GM18505 (cell line): ENCODE data around the gene CBFA2T2.
A peak's percentile ranks its signal among the peaks of the same experiment; 100 is the strongest.
"Not testable (repeated sequence)": the region's sequence is repeated elsewhere in the genome, so short reads cannot be mapped to it uniquely, and the experiment has no call there.

Source experiments
- ATAC-seq: cut with Tn5 transposase; IDR thresholded peaks from one replicate; pipeline ENCODE4 v1.9.1; 2021; ENCODE audit not compliant: unreplicated experiment
- POLR2A ChIP-seq: IDR thresholded peaks from 4 replicates; pipeline ENCODE4 v1.6.1; 2011; ENCODE audit warnings: borderline replicate concordance; ENCODE audit not compliant: insufficient read depth, insufficient read length; ENCODE audit errors: extremely low read depth

CBFA2T2 gene

DNA sequence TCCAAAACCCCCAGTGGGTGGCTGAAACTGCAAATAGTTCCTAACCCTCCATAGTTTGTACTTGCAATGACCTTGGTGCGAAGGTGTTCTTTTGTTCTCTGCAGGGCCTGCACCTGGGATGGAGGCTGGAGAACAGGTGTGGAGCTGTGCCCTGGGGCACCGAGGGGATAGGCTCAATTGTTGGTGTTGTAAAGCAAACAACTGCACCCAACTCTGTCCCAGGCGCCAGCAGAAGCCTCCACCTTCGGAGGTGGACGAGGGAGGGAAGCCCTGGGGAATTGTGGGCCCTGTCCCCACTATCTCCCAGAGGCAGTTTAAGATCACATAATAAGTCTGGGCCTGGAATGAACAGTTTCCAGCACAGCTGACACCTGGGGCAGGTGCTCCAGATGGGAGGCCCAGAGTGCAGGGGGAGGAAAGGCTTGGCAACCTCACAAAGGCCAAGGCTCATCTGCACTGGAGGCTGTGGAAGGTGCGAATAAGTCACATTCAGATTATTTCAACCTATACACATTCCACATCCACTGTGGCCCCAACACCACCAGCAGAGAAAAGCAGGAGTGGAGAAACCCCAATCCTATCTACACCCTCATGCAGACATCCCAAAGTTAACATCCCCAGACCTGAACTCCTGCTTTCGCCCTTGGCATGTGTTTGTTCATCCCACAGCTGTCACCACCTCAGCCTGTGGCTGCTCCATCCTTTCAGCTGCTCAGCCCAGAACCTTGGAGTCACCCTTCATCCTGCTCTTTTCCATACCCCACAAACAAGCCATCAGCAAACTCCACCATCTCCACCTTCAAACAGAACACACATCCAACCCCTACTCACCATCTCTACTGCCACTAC lies 12.3 kb upstream of the CBFA2T2 start:
- no peak for ATAC-seq
- no peak for TF ChIP-seq POLR2A

DNA sequence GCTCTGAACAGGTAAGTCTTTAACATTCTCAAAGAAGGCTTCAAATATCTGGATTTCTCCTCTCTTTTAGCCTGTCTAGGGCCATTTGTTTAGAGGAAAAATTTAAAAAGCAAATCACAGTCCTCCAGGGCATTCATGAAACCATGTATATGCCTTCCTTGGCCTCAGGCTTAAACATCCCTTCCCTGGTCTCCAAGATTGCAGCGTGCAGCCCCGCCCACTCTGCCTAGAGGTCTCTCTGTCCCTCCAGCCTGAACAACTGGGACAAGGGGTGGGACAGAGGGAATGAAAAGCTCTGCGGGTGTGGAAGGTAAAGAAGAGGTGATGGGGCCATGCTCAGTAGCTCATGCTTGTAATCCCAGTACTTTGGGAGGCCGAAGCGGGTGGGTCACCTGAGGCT lies 9.8 kb upstream of the CBFA2T2 start:
- ATAC-seq, result no peak
- no peak for TF ChIP-seq POLR2A

DNA sequence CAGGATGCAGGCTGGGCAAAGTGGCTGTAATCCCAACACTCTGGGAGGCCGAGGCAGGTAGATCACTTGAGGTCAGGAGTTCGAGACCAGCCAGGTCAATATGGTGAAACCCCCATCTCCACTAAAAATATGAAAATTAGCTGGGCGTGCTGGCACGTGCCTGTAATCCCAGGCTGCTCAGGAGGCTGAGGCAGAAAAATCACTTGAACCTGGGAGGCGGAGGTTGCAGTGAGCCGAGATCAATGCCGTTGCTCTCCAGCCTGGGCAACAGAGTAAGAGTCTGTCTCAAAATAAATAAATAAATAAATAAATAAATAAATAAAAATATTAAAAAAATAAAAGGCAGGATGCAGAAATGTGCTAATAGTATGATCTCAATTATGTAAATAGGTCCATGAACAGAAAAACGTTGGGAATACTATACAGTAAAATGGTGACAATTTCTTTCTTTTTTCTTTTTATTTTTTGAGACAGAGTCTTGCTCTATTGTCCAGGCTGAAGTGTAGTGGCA lies 8.4 kb upstream of the CBFA2T2 start:
- TF ChIP-seq POLR2A, result no peak
- no peak for ATAC-seq

DNA sequence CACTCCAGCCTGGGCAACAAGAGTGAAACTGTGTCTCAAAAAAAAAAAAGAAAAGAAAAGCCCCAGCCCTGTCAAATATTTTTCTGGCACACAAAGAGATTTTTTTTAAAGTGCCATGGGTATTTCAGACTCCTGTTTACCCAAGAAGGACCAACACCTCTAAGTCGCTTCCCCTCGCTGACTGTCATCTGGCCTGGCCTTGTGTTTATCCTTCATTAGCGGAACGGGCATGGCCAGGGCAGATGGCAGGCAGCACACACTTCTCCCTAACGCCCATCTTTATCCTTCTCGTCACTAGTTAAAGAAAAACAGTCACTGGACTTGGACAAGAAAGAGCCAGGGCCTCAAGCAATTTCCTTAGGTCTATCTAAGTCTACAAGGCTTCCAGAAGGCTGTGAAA lies 7.3 kb upstream of the CBFA2T2 start:
- ATAC-seq, result no peak
- TF ChIP-seq POLR2A, result no peak

DNA sequence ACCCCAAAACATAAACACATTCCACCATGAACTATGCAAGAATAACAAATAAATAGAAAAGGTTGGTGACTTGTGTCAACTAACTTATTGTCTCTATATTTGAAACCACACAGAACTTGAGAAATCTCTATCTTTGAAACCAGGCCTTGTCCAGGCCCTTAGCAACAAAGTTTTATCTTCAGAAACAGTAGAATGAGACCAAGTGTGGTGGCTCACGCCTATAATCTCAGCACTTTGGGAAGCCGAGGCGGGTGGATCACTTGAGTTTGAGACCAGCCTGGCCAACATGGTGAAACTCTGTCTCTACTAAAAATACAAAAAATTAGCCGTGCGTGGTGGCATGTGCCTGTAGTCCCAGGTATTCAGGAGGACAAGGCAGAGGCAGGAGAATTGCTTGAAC lies 6.7 kb upstream of the CBFA2T2 start:
- not testable (repeated sequence) for ATAC-seq

DNA sequence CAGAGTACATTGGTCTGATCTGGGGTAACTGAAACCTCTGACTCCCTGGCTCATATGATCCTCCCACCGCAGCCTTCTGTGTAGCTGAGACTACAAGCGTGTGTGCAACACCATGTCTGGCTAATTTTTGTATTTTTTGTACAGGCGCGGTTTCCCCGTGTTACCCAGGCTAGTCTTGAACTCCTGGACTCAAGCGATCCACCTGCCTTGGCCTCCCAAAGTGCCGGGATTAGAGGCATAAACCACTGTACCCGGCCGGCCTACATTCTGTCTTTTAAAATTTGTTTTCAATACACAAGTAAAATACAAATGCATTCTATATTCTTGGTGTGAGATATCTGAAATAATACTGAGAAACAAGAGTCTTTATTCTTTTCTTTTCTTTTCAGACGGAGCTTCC lies 1.7 kb upstream of the CBFA2T2 start:
- no peak for ATAC-seq
- TF ChIP-seq POLR2A, result no peak

DNA sequence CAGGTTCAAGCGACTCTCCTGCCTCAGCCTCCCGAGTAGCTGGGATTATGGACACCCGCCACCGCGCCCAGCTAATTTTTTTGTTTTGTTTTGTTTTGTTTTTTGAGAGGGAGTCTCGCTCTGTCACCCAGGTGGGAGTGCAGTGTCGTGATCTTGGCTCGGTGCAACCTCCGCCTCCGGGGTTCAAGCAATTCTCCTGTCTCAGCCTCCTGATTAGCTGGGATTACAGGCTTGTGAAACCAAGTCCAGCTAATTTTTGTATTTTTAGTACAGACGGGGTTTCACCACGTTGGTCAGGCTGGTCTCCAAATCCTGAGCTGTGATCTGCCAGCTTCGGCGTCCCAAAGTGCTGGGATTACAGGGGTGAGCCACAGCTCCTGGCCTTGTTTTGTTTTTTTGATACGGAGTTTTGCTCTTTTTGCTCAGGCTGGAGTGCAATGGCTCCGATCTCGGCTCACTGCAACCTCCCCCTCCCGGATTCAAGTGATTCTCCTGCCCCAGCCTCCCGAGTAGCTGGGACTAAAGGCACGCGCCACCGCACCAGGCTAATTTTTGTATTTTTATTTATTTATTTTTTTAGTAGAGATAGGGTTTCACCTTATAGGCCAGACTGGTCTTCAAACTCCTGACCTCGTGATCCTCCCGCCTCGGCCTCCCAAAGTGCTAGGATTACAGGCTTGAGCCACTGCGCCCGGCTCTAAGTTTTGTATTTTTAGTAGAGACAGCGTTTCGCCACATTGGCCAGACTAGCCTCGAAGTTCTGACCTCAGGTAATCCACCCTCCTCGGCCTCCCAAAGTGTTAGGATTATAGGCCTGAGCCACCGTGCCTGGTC lies 1.0 kb upstream of the CBFA2T2 start:
- ATAC-seq, result not testable (repeated sequence)

DNA sequence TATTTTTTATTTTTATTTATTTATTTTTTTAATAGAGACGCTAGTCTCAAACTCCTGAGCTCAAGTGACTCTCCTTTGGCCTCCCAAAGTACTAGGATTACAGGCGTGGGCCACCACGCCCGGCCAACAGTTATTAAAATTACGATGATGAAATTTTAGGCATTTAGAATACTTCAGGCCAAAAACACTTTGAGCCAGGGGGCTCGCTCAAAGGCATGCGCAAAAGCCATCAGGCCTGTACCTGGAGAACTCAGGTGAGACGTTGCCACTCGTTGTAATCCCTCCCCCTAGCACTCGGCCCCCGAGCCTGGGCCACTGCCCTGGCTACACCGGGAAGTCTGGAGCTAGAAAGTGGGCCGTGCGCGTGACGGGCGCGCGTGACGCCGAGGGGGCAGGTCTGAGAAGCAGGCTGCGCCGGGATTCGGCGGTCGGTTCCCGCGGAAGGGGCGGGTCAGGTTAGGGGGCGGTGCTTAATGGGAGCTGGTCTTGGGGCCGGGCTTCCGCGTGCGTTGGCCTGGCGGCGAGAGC lies 337 bp upstream of the CBFA2T2 start:
- peak; percentile 98 for TF ChIP-seq POLR2A
- peak; percentile 92 for ATAC-seq

DNA sequence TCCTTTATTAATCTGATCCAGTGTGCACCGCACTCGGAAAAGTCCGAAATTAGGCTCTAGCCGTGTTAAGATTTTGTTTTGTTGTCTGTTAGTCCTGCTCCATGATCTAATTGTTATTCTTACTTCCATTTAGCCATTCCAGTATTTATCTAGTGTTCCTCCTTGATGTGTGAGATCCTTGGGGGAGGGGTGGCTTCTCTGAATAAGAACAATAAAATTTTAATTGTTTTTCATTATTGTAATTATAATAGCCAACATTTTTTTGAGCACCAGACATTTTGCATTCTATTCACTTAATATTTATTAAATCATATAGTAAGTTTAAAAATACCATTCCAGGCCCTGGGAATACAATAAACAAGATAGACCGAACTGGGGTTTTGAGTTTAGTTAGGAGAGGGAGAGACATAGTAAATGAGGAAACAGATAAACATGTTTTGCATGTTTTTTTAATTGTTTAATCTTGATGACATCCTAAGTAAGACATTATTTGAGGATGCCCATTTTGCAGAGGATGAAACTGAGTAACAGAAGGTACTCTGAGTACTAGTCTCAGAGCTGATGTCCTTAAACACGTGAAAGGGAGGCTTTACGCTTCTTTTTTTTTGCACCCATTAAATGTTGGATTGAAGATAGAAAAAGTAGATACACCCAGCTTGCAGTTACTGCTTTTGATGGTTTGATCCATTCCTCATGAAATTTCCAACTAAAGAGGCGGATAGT lies 1.2 kb downstream of the CBFA2T2 start:
- no peak for TF ChIP-seq POLR2A
- no peak for ATAC-seq

DNA sequence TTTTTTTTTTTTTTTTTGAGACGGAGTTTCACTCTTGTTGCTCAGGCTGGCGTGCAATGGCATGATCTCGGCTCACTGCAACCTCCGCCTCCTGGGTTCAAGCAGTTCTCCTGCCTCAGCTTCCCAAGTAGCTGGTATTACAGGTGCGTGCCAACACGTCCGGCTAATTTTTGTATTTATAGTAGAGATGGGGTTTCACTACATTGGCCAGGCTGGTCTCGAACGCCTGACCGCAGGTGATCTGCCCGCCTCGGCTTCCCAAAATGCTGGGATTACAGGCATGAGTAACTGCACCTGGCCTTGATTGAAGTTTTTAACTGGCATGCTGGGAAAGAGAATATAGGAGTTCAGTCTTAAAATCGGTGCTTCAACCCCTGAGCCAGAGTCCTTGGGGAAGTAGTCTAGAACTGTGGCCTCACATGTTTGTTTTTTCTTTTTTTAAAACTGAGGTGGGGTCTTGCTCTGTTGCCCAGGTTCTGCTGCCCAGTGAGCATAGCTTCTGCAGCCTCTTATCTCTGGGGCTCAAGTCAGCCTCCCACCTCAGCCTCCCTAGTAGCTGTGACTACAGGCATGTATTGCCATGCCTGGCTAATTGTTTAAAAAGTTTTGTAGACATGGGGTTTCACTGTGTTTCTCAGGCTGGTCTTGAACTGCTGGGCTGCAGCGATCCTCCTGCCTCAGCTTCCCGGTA lies 3.3 kb downstream of the CBFA2T2 start:
- TF ChIP-seq POLR2A, result no peak
- no peak for ATAC-seq

DNA sequence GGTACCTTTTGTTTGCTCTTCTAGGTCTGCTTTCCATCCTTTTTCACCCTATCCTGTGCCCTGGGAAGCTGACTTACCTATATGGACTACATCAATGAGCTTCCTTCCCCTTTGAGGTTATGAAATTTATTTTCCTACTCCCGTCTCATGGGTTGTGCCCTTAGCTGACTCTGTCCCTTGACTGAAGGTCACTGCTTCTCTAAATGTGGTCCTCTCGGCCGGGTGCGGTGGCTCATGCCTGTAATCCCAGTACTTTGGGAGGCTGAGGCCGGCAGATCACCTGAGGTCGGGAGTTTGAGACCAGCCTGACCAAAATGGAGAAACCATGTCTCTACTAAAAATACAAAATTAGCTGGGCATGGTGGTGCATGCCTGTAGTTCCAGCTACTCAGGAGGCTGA lies 6.9 kb downstream of the CBFA2T2 start:
- not testable (repeated sequence) for ATAC-seq

DNA sequence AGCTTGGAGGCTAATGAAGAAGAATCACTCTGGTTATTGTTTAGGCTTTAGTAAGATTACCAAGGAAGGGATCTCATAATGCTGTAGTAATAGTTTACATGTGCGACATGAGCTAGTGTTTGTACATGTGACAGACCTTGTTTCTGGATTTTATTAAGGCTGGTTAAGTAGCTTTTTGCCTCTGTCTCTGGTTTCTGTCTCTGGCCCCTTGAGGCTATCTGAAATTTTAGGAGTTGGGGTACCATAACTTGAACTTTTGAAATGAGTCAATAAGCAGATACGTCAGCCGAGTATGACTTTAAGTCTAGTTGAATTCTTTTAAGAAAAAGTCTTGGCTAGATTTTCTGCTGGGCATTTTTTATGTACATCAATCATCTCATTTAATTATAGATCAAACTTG lies 9.5 kb downstream of the CBFA2T2 start:
- ATAC-seq, result no peak
- TF ChIP-seq POLR2A, result no peak

DNA sequence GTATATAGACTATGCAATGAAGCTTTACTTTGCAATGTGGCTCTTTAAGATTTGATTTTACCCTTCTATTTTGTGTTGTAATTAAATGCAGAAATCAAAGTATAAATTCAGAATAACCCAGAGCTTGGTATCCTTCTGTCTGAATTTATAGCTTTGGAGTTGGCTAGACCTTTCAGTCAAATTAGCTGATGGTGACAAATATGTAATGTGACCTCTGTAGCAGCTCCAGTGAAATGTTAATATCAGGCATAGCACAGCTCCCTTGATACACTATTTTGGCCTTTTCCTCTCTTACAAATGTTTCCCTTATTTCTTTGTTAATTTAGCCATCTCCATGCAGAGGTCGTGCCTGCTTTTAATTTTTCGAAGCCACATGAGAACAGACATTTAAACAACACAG lies 11.1 kb downstream of the CBFA2T2 start:
- no peak for ATAC-seq
- TF ChIP-seq POLR2A, result no peak
